Activated naive CD8-positive, alpha-beta T cell (primary cell): ENCODE results near the gene TTC21A.
A peak's percentile ranks its signal among the peaks of the same experiment; 100 is the strongest.

Experiments used
- H3K27ac Mint-ChIP-seq: one replicate; pipeline ENCODE4 v1.8.0; 2021; ENCODE audit warnings: mixed read lengths
- H3K27me3 Mint-ChIP-seq: one replicate; pipeline ENCODE4 v1.8.0; 2021; ENCODE audit warnings: mixed read lengths
- H3K36me3 Mint-ChIP-seq: one replicate; pipeline ENCODE4 v1.8.0; 2021; ENCODE audit warnings: mixed read lengths
- H3K4me1 Mint-ChIP-seq: one replicate; pipeline ENCODE4 v1.8.0; 2021; ENCODE audit warnings: low read depth, mixed read lengths
- H3K4me3 Mint-ChIP-seq: one replicate; pipeline ENCODE4 v1.8.0; 2021; ENCODE audit warnings: mild to moderate bottlenecking, mixed read lengths
- H3K9me3 Mint-ChIP-seq: one replicate; pipeline ENCODE4 v1.8.0; 2021; ENCODE audit warnings: low read depth, mixed read lengths

TTC21A gene

DNA sequence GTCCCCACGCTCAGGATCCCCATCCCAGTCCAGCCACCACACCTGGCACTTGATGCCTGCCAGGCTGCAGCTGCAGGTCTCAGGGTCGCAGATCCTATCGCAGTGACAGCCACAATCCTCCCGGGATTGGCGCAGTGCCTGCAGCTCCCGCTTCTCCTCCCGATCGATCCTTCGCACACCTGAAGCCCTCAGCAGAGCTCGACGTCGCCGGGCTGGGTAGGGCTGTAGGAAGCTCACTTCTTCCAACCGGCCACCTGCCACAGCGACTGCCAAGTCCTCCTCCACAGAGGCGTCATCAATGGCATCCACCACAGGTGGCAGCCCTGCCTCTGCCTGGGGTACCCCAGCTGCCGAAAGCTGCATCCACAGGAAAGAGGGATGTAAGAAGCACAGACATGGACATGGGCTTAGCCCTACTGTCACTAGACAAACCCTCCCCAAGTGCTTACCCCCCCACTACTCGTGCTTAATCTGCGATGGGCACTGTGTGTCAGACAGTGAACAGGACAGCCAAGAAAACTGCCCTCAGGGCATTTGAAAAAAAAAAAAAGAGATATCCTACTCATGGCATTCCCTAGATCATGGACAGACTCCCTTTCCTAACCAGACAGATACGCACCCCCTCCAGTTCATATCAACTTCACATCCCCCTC, 36.7 kb downstream of the TTC21A start:
- peaks cover 63% of the 10 kb centered on the region for H3K4me1 Mint-ChIP-seq
- peak overlapping the region; percentile 61 for H3K4me3 Mint-ChIP-seq
- H3K36me3 Mint-ChIP-seq = peaks cover 19% of the 10 kb centered on the region
- no peaks in the 10 kb centered on the region for H3K9me3 Mint-ChIP-seq
- H3K27ac Mint-ChIP-seq = no peak overlapping the region
- H3K27me3 Mint-ChIP-seq = no peaks in the 10 kb centered on the region

DNA sequence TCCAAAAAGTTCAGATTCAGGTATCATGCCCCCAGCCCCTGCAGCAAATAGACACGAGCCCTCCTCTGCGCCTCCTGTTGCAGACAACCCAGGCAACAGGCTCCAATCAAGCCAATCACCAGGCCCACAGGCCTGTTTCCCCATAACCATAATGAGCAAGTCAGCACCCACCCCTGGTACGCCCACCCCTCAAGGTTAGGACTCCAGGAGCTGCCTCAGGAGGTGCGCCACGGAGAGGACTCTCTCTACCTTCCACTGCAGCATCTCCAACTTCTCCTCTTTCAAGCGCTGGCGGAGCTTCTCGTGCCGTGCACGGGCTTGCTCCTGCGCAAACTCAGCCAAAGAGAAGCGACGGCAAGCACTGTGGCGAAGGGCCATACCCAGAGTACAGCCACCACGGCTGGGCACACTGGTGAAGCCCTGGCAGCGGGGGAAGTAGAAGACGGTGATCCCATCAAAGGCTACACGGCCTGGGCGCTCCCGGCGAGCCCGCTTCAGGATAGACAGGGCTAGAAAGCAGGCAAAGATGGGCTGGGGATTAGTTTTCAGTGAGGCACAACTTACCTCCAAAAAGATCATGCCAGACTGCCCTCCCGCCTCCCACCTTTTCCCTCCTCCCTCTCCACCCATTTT, 37.4 kb downstream of the TTC21A start:
- H3K36me3 Mint-ChIP-seq = peaks cover 19% of the 10 kb centered on the region
- no peaks in the 10 kb centered on the region for H3K27me3 Mint-ChIP-seq
- no peaks in the 10 kb centered on the region for H3K9me3 Mint-ChIP-seq
- H3K27ac Mint-ChIP-seq = peak overlapping the region; percentile 46
- H3K4me3 Mint-ChIP-seq = peak overlapping the region; percentile 61
- peaks cover 66% of the 10 kb centered on the region for H3K4me1 Mint-ChIP-seq

DNA sequence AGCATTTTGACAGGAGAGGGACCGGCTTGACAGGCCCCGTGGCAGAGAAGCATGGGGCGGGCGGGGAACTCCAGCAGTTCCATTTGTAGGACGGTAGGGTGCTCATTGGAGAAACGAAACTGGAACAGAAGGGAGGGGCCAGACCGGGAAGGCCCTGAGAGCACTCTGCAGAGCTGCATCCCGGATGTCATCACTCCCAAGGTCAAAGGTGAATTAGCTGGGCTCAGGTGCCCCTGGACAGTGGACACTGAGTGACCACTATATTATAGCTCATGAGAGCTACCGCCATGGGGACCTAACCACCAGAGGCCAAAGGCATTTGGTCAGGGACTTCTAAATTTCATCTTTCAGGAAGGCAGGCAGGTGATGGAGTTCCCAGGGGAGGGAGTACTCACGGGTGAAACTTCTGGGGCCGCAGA, 38.6 kb downstream of the TTC21A start:
- H3K36me3 Mint-ChIP-seq = peaks cover 19% of the 10 kb centered on the region
- H3K9me3 Mint-ChIP-seq = no peaks in the 10 kb centered on the region

DNA sequence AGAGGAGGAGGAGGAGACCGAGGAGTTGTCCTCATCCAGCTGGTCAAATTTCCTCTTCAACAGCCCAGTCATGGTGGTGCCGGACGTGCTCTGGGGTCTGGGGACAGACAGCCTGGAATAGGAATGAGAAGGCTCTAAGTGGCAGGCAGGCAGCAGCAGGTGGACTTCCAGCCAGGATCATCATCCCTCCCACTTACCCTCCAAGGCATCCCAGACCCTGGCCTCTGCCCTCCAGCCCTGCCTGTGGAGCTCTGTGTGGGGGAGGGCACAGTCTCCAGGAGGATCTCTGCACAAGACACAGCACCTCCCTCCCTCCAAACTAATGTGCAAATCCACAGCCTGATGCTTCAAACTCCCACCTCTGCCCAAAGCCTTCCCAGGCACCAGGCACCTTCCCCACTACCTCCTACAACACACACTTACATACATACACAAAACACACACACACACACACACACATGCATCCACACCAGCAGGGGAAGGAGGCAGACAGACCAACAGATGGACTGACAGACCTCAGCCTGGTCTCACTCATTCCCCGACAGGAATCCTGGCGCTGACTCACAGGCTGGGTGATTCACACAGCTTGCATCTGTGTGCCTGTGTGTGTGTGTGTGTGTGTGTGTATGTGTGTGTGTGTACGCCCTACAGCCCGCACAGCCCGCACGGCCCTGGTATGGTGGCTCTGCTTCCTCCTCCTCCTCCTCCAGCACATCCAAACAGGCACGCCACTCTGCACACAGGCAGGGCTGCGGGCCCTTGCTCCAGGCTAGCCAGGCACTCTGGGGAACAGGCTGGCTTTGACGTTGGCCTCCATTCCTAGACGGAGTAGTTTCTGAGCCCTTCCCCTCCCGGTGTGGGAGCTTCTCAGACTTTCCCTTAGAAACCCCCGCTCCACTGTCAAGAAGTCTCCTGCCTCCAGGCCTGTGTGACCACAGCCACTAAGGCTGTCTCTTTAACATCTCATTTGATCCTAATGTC, 39.4 kb downstream of the TTC21A start:
- Mint-ChIP-seq H3K36me3 (peaks cover 21% of the 10 kb centered on the region), H3K9me3 (no peaks in the 10 kb centered on the region), H3K4me3 (peak overlapping the region; percentile 97), H3K27ac (peak overlapping the region; percentile 98), H3K27me3 (no peaks in the 10 kb centered on the region), H3K4me1 (peaks cover 73% of the 10 kb centered on the region)

More for the DNA sequence above, 38.6 kb downstream of the TTC21A start:
- Mint-ChIP-seq H3K4me1 (peaks cover 69% of the 10 kb centered on the region), H3K27ac (peak overlapping the region; percentile 98), H3K4me3 (peak overlapping the region; percentile 42), H3K27me3 (no peaks in the 10 kb centered on the region)

DNA sequence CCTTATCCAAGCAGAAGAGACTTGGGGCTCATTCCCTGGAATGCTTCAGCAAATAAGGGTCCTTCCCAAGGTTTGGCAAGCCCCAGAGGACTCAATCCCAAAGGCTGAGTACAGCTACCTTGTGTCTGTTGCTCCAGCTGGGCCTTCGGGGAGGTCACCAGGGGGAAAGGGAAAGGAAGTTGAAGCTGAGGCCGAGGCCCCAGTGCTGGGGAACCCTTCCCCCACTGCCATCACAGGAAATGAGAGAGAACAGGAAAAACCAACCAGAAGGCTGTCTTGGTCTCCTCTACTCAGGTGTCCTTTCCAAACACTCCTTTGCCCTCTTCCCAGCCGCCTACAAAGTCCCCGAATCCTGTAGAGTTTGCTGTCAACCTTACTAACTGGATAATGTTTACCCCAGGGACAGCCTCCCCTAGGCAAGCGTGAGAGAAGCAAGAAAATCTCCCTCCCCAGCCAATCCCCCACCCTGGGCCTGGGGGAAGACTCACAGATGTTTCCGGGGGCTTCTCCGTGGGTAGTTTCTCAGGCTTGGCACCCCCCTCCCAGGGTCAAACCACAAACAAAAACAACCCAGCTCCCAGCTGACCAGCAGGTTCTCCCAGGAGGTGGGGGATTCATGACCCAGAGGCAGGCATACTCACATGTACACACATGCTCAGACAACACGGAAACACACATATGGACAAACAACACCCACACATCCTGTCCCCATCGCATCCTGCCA, 40.4 kb downstream of the TTC21A start:
- peaks cover 74% of the 10 kb centered on the region for H3K4me1 Mint-ChIP-seq
- no peaks in the 10 kb centered on the region for H3K9me3 Mint-ChIP-seq
- peaks cover 26% of the 10 kb centered on the region for H3K36me3 Mint-ChIP-seq
- H3K27ac Mint-ChIP-seq = peak overlapping the region; percentile 98
- H3K27me3 Mint-ChIP-seq = no peaks in the 10 kb centered on the region
- H3K4me3 Mint-ChIP-seq = peak overlapping the region; percentile 97

DNA sequence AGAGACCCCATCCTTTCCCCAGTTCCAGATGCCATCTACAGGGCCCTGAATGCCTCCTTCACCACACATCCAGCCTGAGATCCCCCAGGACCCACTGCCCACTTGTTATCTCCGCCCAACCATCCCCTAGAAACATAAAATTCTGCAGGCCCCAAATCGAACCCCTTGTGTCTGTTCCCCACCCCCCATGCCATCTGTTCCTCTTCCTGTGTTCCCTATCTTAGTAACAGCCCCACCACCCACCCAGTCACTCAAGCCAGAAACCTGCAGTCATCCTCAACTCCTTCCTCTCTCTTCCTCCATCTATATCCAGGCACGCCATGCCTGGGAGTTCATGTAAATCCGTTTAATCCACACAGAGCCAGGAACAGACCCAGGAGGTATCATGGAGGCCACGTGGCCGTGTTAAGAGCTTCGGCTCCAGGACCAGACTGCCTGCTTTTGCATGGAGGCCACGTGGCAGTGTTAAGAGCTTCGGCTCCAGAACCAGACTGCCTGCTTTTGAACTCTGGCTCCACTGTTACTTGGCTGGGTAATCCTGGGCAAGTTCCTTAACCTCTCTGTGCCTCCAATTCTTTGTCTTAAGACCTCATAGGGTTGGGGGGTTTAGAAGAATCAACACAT, 41.1 kb downstream of the TTC21A start:
- no peaks in the 10 kb centered on the region for H3K27me3 Mint-ChIP-seq
- no peaks in the 10 kb centered on the region for H3K9me3 Mint-ChIP-seq
- H3K4me3 Mint-ChIP-seq = peak overlapping the region; percentile 97
- peaks cover 26% of the 10 kb centered on the region for H3K36me3 Mint-ChIP-seq
- peaks cover 72% of the 10 kb centered on the region for H3K4me1 Mint-ChIP-seq
- peak overlapping the region; percentile 98 for H3K27ac Mint-ChIP-seq

DNA sequence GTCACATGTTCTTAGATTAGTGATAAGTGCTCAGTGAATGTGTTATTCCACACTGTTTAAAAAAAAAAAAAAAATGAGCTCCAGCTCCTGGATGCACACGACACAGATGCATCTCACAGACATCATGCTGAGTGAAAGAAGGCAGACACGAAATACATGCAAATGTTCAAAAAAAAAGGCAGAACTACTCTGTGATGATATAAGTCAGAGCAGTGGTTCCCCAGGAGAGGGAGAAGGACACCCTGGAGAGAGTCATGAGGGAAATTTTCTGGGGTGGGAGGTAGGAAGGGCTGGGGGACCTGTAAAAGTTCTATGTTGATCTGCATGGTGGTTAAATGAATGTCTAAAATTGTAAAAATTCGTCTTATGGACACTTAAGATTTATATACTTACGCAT, 41.6 kb downstream of the TTC21A start:
- H3K27ac Mint-ChIP-seq = peak overlapping the region; percentile 98
- no peaks in the 10 kb centered on the region for H3K9me3 Mint-ChIP-seq
- peaks cover 72% of the 10 kb centered on the region for H3K4me1 Mint-ChIP-seq
- H3K4me3 Mint-ChIP-seq = peak overlapping the region; percentile 97
- H3K27me3 Mint-ChIP-seq = no peaks in the 10 kb centered on the region
- peaks cover 26% of the 10 kb centered on the region for H3K36me3 Mint-ChIP-seq

DNA sequence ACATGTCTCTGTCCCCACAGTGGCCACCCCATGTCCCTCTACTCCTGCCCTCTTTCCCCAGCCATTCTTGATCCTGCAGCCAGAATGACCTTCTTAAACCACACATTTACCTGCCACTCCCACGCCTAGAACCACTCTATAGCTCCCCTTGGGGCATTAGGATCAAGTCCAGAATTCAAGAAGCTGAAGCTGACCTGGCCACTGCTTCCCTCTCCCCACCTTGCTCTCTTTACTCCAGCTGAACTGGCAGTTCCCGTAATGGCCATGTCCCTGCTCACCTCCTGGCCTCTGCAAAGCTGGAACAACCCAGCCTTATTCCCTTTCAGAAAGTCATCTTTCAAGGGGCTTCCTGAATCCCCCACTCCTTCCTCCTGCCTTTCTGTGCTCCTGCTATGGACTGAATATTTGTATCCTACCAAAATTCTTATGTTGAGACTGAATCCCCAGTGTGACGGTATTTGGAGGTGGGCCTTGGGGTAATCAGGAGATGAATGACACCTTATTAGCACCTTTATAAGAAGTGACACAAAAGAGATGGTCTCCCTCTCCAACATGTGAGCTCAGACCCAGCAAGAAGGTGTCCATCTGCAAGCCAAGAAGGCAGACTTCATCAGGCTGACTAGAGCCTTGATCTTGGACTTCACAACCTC, 42.1 kb downstream of the TTC21A start:
- H3K4me3 Mint-ChIP-seq = peak overlapping the region; percentile 97
- peaks cover 26% of the 10 kb centered on the region for H3K36me3 Mint-ChIP-seq
- peak overlapping the region; percentile 98 for H3K27ac Mint-ChIP-seq
- no peaks in the 10 kb centered on the region for H3K9me3 Mint-ChIP-seq
- H3K4me1 Mint-ChIP-seq = peaks cover 74% of the 10 kb centered on the region
- no peaks in the 10 kb centered on the region for H3K27me3 Mint-ChIP-seq

DNA sequence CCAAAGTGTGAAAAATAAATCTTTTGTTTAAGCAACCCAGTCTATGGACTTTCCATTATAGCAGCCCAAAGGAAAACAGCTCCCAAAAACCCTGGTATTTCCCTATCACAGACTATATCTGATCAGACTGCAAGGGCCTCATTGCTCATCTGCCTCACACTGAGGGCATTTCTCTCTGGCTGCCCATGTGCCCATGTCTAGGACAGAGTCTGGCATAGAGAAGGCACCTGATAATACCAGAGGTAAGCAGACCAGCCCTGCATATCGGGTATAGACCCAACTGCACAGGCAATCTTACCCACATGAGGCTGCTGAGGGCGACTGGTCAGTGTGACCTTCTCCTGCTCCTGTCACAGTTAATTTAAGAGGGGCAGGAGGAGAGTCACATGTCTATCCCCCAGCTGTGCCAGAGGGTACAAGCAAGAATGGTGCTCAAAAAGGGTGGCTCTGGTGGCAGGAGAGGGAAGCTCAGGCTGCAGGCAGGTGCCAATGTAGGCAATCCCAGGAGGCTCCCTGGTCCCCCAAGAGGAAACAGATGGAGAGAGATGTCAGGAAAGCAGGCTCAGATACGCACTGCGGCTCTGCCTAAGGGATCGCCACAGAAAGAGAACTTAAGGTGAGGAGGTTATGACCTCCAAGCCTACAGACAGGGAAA, 42.8 kb downstream of the TTC21A start:
- H3K27ac Mint-ChIP-seq = peak overlapping the region; percentile 98
- peaks cover 75% of the 10 kb centered on the region for H3K4me1 Mint-ChIP-seq
- peak overlapping the region; percentile 97 for H3K4me3 Mint-ChIP-seq
- H3K36me3 Mint-ChIP-seq = peaks cover 26% of the 10 kb centered on the region
- H3K9me3 Mint-ChIP-seq = no peaks in the 10 kb centered on the region
- no peaks in the 10 kb centered on the region for H3K27me3 Mint-ChIP-seq

DNA sequence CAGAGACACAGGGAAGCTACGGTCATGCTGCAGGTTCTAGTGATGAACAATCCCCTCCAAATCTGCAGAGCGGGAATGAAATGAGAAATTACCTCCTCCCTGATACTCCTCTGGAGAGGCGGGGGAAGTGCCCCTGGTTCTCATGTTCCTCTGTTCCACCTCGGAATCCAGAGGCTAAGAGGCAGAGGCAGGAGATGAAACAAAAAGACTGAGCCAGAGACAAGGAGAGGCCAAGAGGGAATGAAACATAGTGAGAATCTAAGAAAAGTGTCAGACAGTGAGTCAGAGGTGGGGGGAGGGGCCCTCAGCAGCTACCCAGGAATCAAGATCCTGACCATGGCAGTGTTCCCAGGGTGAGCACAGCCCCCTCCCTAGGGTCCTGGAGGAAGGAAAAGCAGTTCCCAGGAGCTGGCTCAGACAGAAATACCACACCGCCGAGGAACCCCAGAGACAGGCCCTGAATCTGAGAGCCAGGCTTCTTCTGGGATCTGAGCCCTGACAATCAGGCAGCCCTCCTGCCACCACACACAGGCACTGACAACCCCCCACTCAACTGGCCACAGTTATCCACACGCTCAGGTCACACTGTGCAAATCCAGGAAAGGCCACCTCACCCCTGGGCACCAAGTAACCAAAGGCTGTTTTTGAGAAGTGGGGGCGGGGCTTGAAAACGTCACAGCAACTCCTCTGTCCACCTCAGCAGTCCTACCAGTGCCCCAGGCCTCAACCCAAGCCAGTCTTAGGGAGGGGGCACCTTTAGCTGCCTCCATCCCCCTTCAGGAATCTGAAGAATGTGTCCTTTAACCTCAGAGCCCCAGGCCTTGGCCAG, 43.5 kb downstream of the TTC21A start:
- Mint-ChIP-seq H3K27ac (peak overlapping the region; percentile 98), H3K36me3 (peaks cover 26% of the 10 kb centered on the region)

DNA sequence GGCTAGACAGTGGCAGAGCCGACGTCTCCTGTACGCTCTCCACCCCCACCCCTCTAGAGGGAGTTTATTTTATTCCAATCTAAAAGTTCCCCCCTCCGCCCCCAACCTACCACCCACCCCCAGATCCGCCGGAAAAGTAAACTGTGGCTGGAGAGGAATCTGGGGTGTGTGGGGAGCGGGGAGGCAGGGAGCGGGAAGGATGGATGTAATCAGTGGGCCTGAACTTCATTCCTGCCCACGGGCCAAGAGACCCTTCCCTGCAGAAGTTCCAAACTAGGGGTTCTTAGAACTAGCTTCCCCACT, 46.4 kb downstream of the TTC21A start:
- H3K4me1 Mint-ChIP-seq = peaks cover 51% of the 10 kb centered on the region
- peak overlapping the region; percentile 87 for H3K27ac Mint-ChIP-seq
- peaks cover 13% of the 10 kb centered on the region for H3K36me3 Mint-ChIP-seq
- peak overlapping the region; percentile 75 for H3K4me3 Mint-ChIP-seq
- no peaks in the 10 kb centered on the region for H3K9me3 Mint-ChIP-seq
- H3K27me3 Mint-ChIP-seq = no peaks in the 10 kb centered on the region

More for the DNA sequence above, 43.5 kb downstream of the TTC21A start:
- no peaks in the 10 kb centered on the region for H3K9me3 Mint-ChIP-seq
- no peaks in the 10 kb centered on the region for H3K27me3 Mint-ChIP-seq
- H3K4me1 Mint-ChIP-seq = peaks cover 78% of the 10 kb centered on the region
- H3K4me3 Mint-ChIP-seq = peak overlapping the region; percentile 97

DNA sequence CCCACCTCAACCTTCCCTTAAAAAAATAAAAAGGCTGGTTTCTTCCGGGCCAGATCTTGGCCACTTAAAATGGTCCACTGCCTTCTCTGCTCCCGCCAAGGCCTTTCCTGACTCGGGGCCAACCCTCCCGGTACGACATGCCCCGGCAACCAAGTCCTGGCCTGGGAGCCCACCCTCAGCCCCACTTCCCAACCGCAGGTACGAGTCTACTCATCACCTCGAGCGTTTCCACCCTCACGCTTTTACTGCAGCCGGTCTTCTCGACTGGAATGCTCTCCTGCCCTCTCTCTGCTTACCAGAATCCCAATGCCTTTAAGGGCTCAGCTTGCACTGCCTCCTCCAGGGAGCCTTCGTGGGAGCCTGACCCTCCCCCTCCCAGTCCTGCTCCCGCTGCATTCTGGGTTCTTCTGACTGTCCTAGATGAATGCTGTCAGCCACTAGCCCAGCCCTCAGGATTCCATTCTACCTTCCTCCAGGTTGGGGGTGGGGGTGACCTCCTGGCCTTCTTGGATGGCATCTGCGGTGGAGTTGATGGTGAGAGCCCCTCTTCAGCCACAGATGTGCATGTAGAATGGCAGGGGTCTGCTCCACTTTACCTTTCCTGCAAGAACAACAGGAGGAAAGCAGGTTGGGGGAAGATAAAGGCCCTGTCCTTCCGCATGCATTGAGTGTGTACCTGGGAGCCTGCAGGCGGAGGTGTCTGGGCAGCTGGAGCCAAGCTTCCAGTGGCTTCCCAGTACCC, 47.0 kb downstream of the TTC21A start:
- H3K9me3 Mint-ChIP-seq = no peaks in the 10 kb centered on the region
- H3K4me3 Mint-ChIP-seq = peak overlapping the region; percentile 75
- H3K27ac Mint-ChIP-seq = peak overlapping the region; percentile 87
- peaks cover 11% of the 10 kb centered on the region for H3K36me3 Mint-ChIP-seq
- no peaks in the 10 kb centered on the region for H3K27me3 Mint-ChIP-seq
- H3K4me1 Mint-ChIP-seq = peaks cover 46% of the 10 kb centered on the region
